Neural cell (in vitro differentiated cells): ENCODE data around the gene MYPN.

Experiments
- CTCF ChIP-seq: fragments of 450-650 bp; IDR thresholded peaks from 2 replicates; pipeline ENCODE4 v1.5.1; 2014; ENCODE audit warnings: antibody characterized with exemption, mild to moderate bottlenecking, moderate library complexity; ENCODE audit not compliant: poor library complexity, severe bottlenecking
- EZH2 ChIP-seq: fragments of 200-600, 300-800 bp; shearing (Covaris generic), sonication (generic); IDR thresholded peaks from 2 replicates; pipeline ENCODE4 v1.6.1; 2014; ENCODE audit warnings: antibody characterized with exemption, low read length, borderline replicate concordance, mild to moderate bottlenecking; ENCODE audit not compliant: insufficient read depth, poor library complexity, severe bottlenecking
- MXI1 ChIP-seq: fragments of 450-650 bp; conservative IDR thresholded peaks from 2 replicates; pipeline ENCODE4 v1.6.1; 2014; ENCODE audit warnings: antibody characterized with exemption, mild to moderate bottlenecking; ENCODE audit not compliant: poor library complexity, severe bottlenecking
- POLR2AphosphoS5 ChIP-seq: IDR thresholded peaks from 2 replicates; pipeline ENCODE4 v1.6.1; 2012
- REST ChIP-seq: IDR thresholded peaks from 2 replicates; pipeline ENCODE4 v1.6.1; 2012; ENCODE audit warnings: borderline replicate concordance
- SMC3 ChIP-seq: fragments of 450-650 bp; conservative IDR thresholded peaks from 2 replicates; pipeline ENCODE4 v1.6.1; 2014; ENCODE audit warnings: antibody characterized with exemption, mild to moderate bottlenecking, moderate library complexity; ENCODE audit not compliant: poor library complexity

GRCh38 chr10:68249297-68249696 lies 140.0 kb downstream of the MYPN start:
- TF ChIP-seq CTCF (no peak), EZH2 (no peak), REST (no peak), SMC3 (no peak), MXI1 (no peak), POLR2AphosphoS5 (no peak)
